Thoracic aorta (tissue), 2 donors: ENCODE measurements around the gene PHLDA3. TPM values are rescaled to one million over a fixed set of nuclear protein-coding genes. Genes with fewer than 3 reads are reported as not detected.

Source experiments
- ATAC-seq: fragments of 150-250 bp; one replicate; pipeline ENCODE4 v1.8.0; 2017; ENCODE audit warnings: low read depth; ENCODE audit not compliant: insufficient number of reproducible peaks, low FRiP score
- DNase-seq: peaks from one replicate; pipeline ENCODE4 v3.0.0-alpha.2; 2020; ENCODE audit warnings: low spot score
- H3K27ac ChIP-seq, 2 donors: fragments of 200-600 bp; sonication (generic); 1 replicate in 1 of 2; 2 replicates in 1 of 2; pipeline ENCODE4 v1.5.1; 2016; ENCODE audit warnings: mild to moderate bottlenecking in 2 of 2, moderate library complexity in 2 of 2
- H3K27me3 ChIP-seq: fragments of 200-600 bp; sonication (generic); replicated peaks from 2 replicates; pipeline ENCODE4 v1.6.0; 2016; ENCODE audit warnings: mild to moderate bottlenecking; ENCODE audit not compliant: insufficient read depth
- H3K36me3 ChIP-seq: fragments of 200-600 bp; sonication (generic); one replicate; pipeline ENCODE4 v1.5.1; 2016
- H3K4me1 ChIP-seq, 2 donors: fragments of 200-600 bp; sonication (generic); 1 replicate in 1 of 2; 2 replicates in 1 of 2; pipeline versions ENCODE4 v1.5.1 to v1.6.0; 2016; ENCODE audit warnings: low read depth in 2 of 2, mild to moderate bottlenecking in 1 of 2; ENCODE audit not compliant: control insufficient read depth in 1 of 2
- H3K4me3 ChIP-seq: fragments of 200-600 bp; sonication (generic); 2 replicates; pipeline ENCODE4 v1.5.1; 2016; ENCODE audit warnings: mild to moderate bottlenecking
- H3K9me3 ChIP-seq: fragments of 200-600 bp; sonication (generic); 2 replicates; pipeline ENCODE4 v1.5.1; 2016
- total RNA-seq, 2 donors: library from RNA; depleted of rRNA; stranded (reverse); fragments of >200 nt; gene quantifications; one replicate each; pipeline versions ENCODE4 v1.1.0 to v1.2.3, GENCODE V29; 2016
- TF ChIP-seq, protein P1 (sequence below): fragments of 200-600 bp; sonication (generic); IDR thresholded peaks from one replicate; pipeline ENCODE4 v1.5.1; 2019; ENCODE audit warnings: antibody characterized with exemption

The PHLDA3 gene
- total RNA-seq = 100 to 1,000 TPM in 1 of 2 donors, 10 to 100 TPM in 1; 65.7 to 134 TPM

DNA sequence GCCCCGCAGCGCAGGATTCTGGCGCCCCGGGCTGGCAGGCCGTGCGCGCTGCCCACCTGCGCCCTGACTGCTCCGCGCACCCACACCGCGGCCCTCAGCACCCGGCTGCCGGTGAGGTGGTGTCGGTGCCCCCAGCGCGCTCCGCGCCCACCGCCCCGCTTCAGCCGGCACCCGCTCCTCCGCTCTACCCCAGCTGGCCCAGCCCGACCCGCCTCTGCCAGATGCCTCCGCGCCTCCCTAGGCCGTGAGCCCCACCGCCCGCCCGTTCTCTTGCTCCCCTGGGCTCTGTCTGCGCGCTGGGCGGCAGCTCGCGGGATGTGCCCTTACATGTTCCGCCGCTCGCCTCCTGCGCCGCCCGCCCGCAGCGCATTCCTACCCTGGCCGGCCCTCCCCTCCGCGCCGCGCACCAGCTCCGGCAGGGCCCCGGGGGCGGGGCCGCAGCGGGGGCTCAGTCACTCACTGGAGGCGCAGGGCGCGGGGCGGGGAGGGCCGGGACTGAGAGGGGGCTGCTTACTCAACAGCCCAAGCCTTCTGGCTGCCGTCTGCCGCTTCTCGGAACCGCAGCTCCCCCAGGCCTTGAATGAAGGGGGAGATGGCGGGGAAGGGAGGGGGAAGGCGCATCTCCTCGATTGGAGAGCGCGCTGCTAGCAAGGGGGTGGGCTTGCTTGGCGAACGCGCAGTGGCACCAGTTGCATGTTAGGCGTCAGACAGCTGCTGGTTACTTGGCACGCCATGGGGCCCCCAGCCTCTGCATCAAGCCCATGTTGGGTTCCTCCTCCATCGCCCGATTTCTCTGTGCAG lies at the start of gene PHLDA3:
PHLDA3 (minus strand) TSS at position 345 of the 801 bp plus-strand sequence. CDS start 402 bp downstream, outside the sequence.
- H3K27me3 ChIP-seq = no peaks in the 10 kb centered on the region
- DNase-seq (peak; percentile 80), ATAC-seq (peak; percentile 58)
- H3K4me1 ChIP-seq = peaks cover 8 to 45% of the 10 kb centered on the region in 2 donors
- TF ChIP-seq, protein P1, sequence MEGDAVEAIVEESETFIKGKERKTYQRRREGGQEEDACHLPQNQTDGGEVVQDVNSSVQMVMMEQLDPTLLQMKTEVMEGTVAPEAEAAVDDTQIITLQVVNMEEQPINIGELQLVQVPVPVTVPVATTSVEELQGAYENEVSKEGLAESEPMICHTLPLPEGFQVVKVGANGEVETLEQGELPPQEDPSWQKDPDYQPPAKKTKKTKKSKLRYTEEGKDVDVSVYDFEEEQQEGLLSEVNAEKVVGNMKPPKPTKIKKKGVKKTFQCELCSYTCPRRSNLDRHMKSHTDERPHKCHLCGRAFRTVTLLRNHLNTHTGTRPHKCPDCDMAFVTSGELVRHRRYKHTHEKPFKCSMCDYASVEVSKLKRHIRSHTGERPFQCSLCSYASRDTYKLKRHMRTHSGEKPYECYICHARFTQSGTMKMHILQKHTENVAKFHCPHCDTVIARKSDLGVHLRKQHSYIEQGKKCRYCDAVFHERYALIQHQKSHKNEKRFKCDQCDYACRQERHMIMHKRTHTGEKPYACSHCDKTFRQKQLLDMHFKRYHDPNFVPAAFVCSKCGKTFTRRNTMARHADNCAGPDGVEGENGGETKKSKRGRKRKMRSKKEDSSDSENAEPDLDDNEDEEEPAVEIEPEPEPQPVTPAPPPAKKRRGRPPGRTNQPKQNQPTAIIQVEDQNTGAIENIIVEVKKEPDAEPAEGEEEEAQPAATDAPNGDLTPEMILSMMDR = no peak
- H3K36me3 ChIP-seq = peaks cover 19% of the 10 kb centered on the region
- H3K4me3 ChIP-seq = peak within 1 kb of the TSS; percentile 83
- peak within 1 kb of the TSS; percentile 95 to 96 for H3K27ac ChIP-seq
- no peaks in the 10 kb centered on the region for H3K9me3 ChIP-seq

DNA sequence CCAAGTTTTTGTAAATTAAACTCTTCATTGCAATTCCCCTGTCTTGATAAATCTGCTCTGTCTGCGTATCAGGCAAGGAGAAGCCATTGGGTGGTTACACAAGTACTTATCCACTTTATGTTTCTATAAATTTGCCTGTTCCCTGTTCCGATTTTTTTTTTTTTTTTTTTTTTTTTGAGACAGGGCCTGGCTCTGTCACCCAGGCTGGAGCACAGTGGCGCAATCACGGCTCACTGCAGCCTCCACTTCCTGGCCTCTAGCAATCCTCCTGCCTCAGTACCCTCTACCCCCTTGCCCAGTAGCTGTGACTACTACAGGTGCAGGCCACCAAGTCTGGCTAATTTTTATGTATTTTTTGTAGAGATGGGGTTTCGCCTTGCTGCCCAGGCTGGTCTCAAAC lies 49.1 kb upstream of the PHLDA3 start:
- no peaks in the 10 kb centered on the region for H3K9me3 ChIP-seq
- H3K4me1 ChIP-seq = peaks cover 0 to 4% of the 10 kb centered on the region in 2 donors
- H3K4me3 ChIP-seq = no peak overlapping the region
- no peak overlapping the region for H3K27ac ChIP-seq
- DNase-seq (no peak), ATAC-seq (no peak)
- no peaks in the 10 kb centered on the region for H3K27me3 ChIP-seq
- H3K36me3 ChIP-seq = no peaks in the 10 kb centered on the region
- TF ChIP-seq, protein P1 = no peak

DNA sequence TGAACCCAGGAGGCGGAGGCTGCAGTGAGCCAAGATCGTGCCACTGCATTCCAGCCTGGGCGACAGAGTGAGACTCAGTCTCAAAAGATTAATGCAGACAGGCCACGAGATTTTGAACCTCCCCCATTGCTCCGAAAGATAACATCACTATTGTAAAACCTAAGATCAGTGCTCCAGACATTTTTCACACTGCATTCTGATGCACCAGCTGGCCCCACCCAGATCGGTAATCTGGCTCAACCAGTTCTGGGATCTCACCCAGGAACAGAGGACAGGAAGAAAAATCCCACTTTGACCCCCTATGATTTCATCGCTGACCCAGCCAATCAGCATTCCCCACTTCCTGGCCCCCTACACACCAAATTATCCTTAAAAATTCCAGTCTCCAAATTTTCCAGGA lies 48.6 kb upstream of the PHLDA3 start:
- H3K4me1 ChIP-seq = peaks cover 2 to 8% of the 10 kb centered on the region in 2 donors
- H3K27ac ChIP-seq = no peak overlapping the region
- H3K4me3 ChIP-seq = no peak overlapping the region
- H3K27me3 ChIP-seq = no peaks in the 10 kb centered on the region
- ATAC-seq (no peak), DNase-seq (no peak)
- TF ChIP-seq, protein P1 = no peak
- no peaks in the 10 kb centered on the region for H3K36me3 ChIP-seq
- H3K9me3 ChIP-seq = no peaks in the 10 kb centered on the region

DNA sequence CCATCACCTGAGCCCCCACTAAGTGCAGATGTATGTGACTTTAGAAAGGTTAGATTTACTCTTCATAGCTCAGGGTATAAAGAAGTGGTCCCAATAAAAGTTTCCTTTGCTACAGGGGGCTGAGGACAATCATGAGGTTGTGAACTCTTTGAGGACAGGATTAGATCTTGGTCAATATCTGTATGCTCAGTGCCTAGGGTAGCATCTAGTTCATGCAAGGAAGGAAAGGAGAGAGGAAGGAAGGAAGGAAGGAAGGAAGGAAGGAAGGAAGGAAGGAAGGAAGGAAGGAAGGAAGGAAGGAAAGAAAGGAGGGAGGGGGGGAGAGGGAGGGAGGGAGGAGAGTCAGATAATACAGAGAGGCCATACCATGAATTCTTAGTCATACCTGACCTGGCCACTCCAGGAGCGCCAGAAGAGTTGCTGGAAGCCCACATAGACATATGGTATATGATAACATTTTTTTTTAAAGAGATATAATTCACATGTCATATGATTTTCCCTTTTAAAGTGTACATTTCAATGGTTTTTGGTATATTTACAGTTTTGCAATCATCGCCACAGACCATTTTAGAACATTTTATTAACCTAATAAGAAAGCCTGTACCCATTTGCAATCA lies 47.6 kb upstream of the PHLDA3 start:
- Histone ChIP-seq H3K27me3 (no peaks in the 10 kb centered on the region), H3K4me1 (peaks cover 12 to 18% of the 10 kb centered on the region in 2 donors), H3K27ac (no peak overlapping the region), H3K9me3 (no peaks in the 10 kb centered on the region), H3K36me3 (no peaks in the 10 kb centered on the region), H3K4me3 (no peak overlapping the region)
- TF ChIP-seq, protein P1 = no peak
- no peak for DNase-seq
- no peak for ATAC-seq

DNA sequence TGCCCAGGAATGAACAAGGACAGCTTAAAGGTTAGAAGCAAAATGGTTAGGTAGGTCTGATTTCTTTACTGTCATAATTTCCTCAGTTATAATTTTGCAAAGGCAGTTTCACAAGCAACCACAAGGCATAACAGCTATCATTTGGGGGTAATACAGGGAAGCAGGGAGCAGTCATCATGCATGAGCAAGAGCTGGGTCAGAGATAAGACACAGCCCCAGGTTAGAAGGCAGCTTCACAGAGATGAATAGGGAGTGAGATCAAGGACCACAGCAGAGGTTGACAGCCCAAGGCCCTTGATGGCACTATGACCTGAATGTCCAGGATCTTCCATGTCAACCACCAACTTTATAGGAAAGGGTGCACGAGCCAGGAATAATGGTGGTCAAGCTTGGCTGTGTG lies 46.9 kb upstream of the PHLDA3 start:
- Histone ChIP-seq H3K4me3 (no peak overlapping the region), H3K36me3 (no peaks in the 10 kb centered on the region), H3K9me3 (no peaks in the 10 kb centered on the region), H3K27me3 (no peaks in the 10 kb centered on the region), H3K27ac (no peak overlapping the region), H3K4me1 (peaks cover 14 to 21% of the 10 kb centered on the region in 2 donors)
- no peak for DNase-seq
- no peak for ATAC-seq
- TF ChIP-seq, protein P1 = no peak
